HG03558 (cell line): ENCODE measurements around the gene CTDP1.

Experiments used
- ATAC-seq: cut with Tn5 transposase; IDR thresholded peaks from one replicate; pipeline ENCODE4 v1.9.1; 2021; ENCODE audit warnings: moderate number of reproducible peaks; ENCODE audit not compliant: unreplicated experiment; ENCODE audit errors: extremely low read depth

The CTDP1 gene

GRCh38 chr18:79801641-79802040, 122.0 kb downstream of the CTDP1 start:
- no peak for ATAC-seq

- no peak for ATAC-seq
These were observed 122.7 kb downstream of the CTDP1 start for GRCh38 chr18:79802298-79802697.

GRCh38 chr18:79803611-79804051, 124.0 kb downstream of the CTDP1 start:
- ATAC-seq, result no peak
